Activated T-helper 1 cell treated with anti-CD3 and anti-CD28 coated beads, Interleukin-12 subunit alpha, Interleukin-12 subunit beta, Interleukin-2, Interleukin-4 antibody, amounts not matched to agents 30 ng/mL and 10 ng/mL and 1 ng/mL, durations not matched to agents 14 hours and 24 hours and 36 hours (primary cell): Measurements from ENCODE around the gene MKRN2OS. TPM values are rescaled to one million over a fixed set of nuclear protein-coding genes. Genes with fewer than 3 reads are reported as not detected.

ENCODE experiments used
- DNase-seq: peaks from one replicate; pipeline ENCODE4 v3.0.0; 2021; ENCODE audit warnings: low spot score
- H3K27ac Mint-ChIP-seq: one replicate; pipeline ENCODE4 v1.8.0; 2021; ENCODE audit warnings: mild to moderate bottlenecking, mixed read lengths
- H3K27me3 Mint-ChIP-seq: one replicate; pipeline ENCODE4 v1.8.0; 2022; ENCODE audit warnings: mild to moderate bottlenecking, moderate library complexity, mixed read lengths; ENCODE audit not compliant: insufficient read depth
- H3K36me3 Mint-ChIP-seq: one replicate; pipeline ENCODE4 v1.8.0; 2021; ENCODE audit warnings: low read depth, mixed read lengths
- H3K4me1 Mint-ChIP-seq: one replicate; pipeline ENCODE4 v1.8.0; 2021; ENCODE audit warnings: low read depth, mixed read lengths
- H3K4me3 Mint-ChIP-seq: one replicate; pipeline ENCODE4 v1.8.0; 2021; ENCODE audit warnings: mild to moderate bottlenecking, moderate library complexity, mixed read lengths
- H3K9me3 Mint-ChIP-seq: one replicate; pipeline ENCODE4 v1.8.0; 2021; ENCODE audit warnings: mixed read lengths
- intact Hi-C: fragments of 100-400 bp; cut with micrococcal nuclease; formaldehyde crosslinking; loops from one replicate; pipeline ENCODE4 v1.15.1; 2024
- total RNA-seq: library from RNA; stranded (reverse); gene quantifications from 2 replicates; pipeline ENCODE4 v1.2.3, GENCODE V29; 2022

MKRN2OS gene
- total RNA-seq, 1 donor from 2014 or later: not detected

DNA sequence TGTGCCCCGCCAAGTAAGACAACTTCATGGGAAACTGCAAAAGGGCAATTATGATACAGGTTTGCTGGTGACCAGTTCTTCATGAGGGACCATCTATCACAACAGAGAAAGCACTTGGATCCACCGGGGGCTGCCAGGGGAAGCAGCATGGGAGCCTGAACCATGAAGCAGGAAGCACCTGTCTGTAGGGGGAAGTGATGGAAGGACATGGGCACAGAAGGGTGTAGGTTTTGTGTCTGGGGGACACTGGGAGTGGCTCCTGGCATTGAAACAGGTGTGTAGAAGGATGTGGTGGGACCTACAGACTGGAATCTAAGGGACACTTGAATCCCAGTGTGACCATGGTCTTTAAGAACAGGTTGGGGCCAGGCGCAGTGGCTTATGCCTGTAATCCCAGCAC lies 34.2 kb upstream of the MKRN2OS start:
- no peak for DNase-seq
- Mint-ChIP-seq H3K4me3 (no peak overlapping the region), H3K9me3 (no peaks in the 10 kb centered on the region), H3K27me3 (no peaks in the 10 kb centered on the region), H3K36me3 (peaks cover 48% of the 10 kb centered on the region), H3K4me1 (no peaks in the 10 kb centered on the region), H3K27ac (no peak overlapping the region)
- intact Hi-C loops: no loop called here

DNA sequence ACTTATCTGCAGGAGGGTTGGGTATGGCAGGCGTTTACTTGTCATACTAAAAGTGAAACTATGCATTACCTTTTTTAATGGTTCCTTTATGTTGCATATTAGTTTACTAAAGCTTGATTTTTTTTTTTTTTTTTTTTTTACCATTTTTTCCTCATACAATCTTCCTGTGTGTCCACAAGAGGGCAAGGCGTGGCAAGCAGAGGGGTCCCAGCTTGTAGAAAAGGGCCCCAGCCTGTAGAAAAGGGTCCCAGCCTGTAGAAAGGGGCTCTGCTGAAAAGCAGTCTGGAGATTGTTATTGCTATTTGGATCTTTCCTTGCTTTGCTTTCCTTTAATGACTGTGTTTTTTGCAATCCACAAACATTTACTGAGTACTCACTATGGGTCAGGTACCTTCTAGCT lies 33.4 kb upstream of the MKRN2OS start:
- DNase-seq: no peak
- Mint-ChIP-seq H3K27me3 (no peaks in the 10 kb centered on the region), H3K27ac (no peak overlapping the region)

DNA sequence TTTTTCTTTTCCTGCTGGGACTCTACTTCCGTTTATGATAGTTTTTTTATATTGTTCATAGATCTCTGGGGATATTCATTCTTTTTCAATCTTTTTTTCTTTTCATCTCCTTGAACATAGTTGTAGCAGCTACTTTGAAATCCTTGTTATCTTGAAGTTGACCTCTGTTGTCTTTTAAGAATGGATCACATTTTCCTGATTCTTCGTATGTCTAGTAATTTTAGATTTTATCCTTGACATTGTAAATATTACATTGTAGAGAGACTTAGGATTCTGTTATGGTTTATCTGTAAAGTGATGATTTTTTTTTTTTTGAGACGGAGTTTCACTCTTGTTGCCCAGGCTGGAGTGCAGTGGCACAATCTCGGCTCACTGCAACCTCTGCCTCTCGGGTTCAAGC lies 32.1 kb upstream of the MKRN2OS start:
- DNase-seq: no peak
- intact Hi-C loops: no loop called here
- Mint-ChIP-seq H3K9me3 (no peaks in the 10 kb centered on the region), H3K4me1 (no peaks in the 10 kb centered on the region), H3K27ac (no peak overlapping the region), H3K27me3 (no peaks in the 10 kb centered on the region), H3K4me3 (no peak overlapping the region), H3K36me3 (peaks cover 50% of the 10 kb centered on the region)

More for the DNA sequence above, 33.4 kb upstream of the MKRN2OS start:
- intact Hi-C loops: no loop called here
- no peak overlapping the region for H3K4me3 Mint-ChIP-seq
- H3K36me3 Mint-ChIP-seq: peaks cover 50% of the 10 kb centered on the region
- H3K9me3 Mint-ChIP-seq: no peaks in the 10 kb centered on the region
- H3K4me1 Mint-ChIP-seq: no peaks in the 10 kb centered on the region

DNA sequence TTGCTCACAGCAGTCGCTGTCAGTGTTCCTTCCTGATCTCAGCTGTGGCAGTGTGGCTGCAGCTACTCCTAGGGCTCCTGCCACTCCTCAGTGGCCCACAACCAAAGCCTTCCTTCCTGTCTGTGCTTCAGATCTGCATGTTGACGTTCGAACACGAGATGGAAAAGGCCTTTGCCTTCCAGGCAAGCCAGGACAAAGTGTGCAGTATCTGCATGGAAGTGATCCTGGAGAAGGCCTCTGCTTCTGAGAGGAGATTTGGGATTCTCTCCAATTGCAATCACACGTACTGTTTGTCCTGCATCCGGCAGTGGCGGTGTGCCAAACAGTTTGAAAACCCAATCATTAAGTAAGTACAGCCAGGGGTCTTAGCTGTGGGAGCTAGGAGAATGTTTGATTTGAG lies 29.4 kb upstream of the MKRN2OS start:
- no peaks in the 10 kb centered on the region for H3K4me1 Mint-ChIP-seq
- H3K36me3 Mint-ChIP-seq: peaks cover 58% of the 10 kb centered on the region
- intact Hi-C loops: no loop called here

GRCh38 chr3:12574131-12574530 lies 28.8 kb upstream of the MKRN2OS start:
- Mint-ChIP-seq H3K27me3 (no peaks in the 10 kb centered on the region), H3K4me1 (no peaks in the 10 kb centered on the region), H3K9me3 (no peaks in the 10 kb centered on the region), H3K36me3 (peaks cover 59% of the 10 kb centered on the region), H3K4me3 (no peak overlapping the region), H3K27ac (no peak overlapping the region)
- intact Hi-C loops: no loop called here
- no peak for DNase-seq

More for the DNA sequence above, 29.4 kb upstream of the MKRN2OS start:
- Mint-ChIP-seq H3K27me3 (no peaks in the 10 kb centered on the region), H3K27ac (no peak overlapping the region), H3K9me3 (no peaks in the 10 kb centered on the region), H3K4me3 (no peak overlapping the region)
- DNase-seq: no peak

DNA sequence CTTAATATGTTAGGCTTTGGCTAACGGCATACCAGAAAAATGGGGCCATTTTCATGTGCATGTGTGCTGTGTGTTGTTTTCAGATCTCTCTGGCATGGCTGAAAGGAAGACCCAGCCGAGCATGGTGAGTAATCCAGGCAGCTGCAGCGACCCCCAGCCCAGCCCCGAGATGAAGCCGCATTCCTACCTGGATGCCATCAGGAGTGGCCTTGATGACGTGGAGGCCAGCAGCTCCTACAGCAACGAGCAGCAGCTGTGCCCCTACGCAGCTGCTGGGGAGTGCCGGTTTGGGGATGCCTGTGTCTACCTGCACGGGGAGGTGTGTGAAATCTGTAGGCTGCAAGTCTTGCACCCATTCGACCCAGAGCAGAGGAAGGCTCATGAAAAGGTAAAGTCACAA lies 26.7 kb upstream of the MKRN2OS start:
- Mint-ChIP-seq H3K9me3 (peaks cover 1% of the 10 kb centered on the region), H3K4me3 (no peak overlapping the region), H3K27me3 (no peaks in the 10 kb centered on the region), H3K4me1 (no peaks in the 10 kb centered on the region), H3K36me3 (peaks cover 51% of the 10 kb centered on the region), H3K27ac (no peak overlapping the region)
- DNase-seq: no peak
- intact Hi-C loops: no loop called here

- no peaks in the 10 kb centered on the region for H3K27me3 Mint-ChIP-seq
- H3K4me3 Mint-ChIP-seq: no peak overlapping the region
- intact Hi-C loops: no loop called here
- peaks cover 6% of the 10 kb centered on the region for H3K4me1 Mint-ChIP-seq
- peaks cover 55% of the 10 kb centered on the region for H3K36me3 Mint-ChIP-seq
- DNase-seq: no peak
- H3K9me3 Mint-ChIP-seq: peaks cover 16% of the 10 kb centered on the region
- H3K27ac Mint-ChIP-seq: no peak overlapping the region
Measured at GRCh38 chr3:12569836-12570235, 24.5 kb upstream of the MKRN2OS start.

- no peak overlapping the region for H3K4me3 Mint-ChIP-seq
- H3K27ac Mint-ChIP-seq: no peak overlapping the region
- peaks cover 48% of the 10 kb centered on the region for H3K36me3 Mint-ChIP-seq
- peaks cover 19% of the 10 kb centered on the region for H3K9me3 Mint-ChIP-seq
- peaks cover 6% of the 10 kb centered on the region for H3K4me1 Mint-ChIP-seq
- no peaks in the 10 kb centered on the region for H3K27me3 Mint-ChIP-seq
- DNase-seq: no peak
- intact Hi-C loops: no loop called here
Measured at GRCh38 chr3:12568747-12569146, 23.4 kb upstream of the MKRN2OS start.

GRCh38 chr3:12566976-12567375 lies 21.7 kb upstream of the MKRN2OS start:
- peaks cover 39% of the 10 kb centered on the region for H3K36me3 Mint-ChIP-seq

DNA sequence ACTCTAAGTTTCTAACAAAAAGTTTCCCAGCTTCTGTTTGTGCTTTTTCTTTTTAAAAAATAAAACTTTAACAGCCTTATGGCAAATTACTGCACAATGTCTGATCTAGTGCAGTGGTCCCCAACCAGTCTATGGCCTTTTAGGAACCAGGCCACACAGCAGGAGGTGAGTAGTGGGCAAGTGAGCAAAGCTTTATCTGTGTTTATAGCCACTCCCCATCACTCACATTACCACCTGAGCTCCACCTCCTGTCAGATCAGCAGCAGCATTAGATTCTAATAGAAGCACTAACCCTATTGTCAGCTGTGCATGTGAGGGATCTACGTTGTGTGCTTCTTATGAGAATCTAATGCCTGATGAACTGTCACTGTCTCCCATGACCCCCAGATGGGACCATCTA lies 17.2 kb upstream of the MKRN2OS start:
- Mint-ChIP-seq H3K27me3 (no peaks in the 10 kb centered on the region), H3K9me3 (peaks cover 19% of the 10 kb centered on the region), H3K36me3 (peaks cover 20% of the 10 kb centered on the region), H3K4me1 (peaks cover 45% of the 10 kb centered on the region), H3K4me3 (no peak overlapping the region), H3K27ac (no peak overlapping the region)
- no peak for DNase-seq
- intact Hi-C loops: no loop called here

More at GRCh38 chr3:12566976-12567375, 21.7 kb upstream of the MKRN2OS start:
- DNase-seq: no peak
- Mint-ChIP-seq H3K27ac (no peak overlapping the region), H3K9me3 (peaks cover 19% of the 10 kb centered on the region), H3K4me3 (no peak overlapping the region), H3K4me1 (peaks cover 6% of the 10 kb centered on the region), H3K27me3 (no peaks in the 10 kb centered on the region)
- intact Hi-C loops: no loop called here

GRCh38 chr3:12561397-12561796 lies 16.1 kb upstream of the MKRN2OS start:
- Mint-ChIP-seq H3K27ac (no peak overlapping the region), H3K9me3 (peaks cover 13% of the 10 kb centered on the region), H3K4me3 (no peak overlapping the region), H3K36me3 (peaks cover 14% of the 10 kb centered on the region), H3K4me1 (peaks cover 49% of the 10 kb centered on the region), H3K27me3 (no peaks in the 10 kb centered on the region)
- DNase-seq: no peak
- intact Hi-C loops: no loop called here

- DNase-seq: no peak
- H3K4me1 Mint-ChIP-seq: peaks cover 51% of the 10 kb centered on the region
- intact Hi-C loops: no loop called here
- peaks cover 10% of the 10 kb centered on the region for H3K36me3 Mint-ChIP-seq
- peaks cover 4% of the 10 kb centered on the region for H3K27me3 Mint-ChIP-seq
- peaks cover 8% of the 10 kb centered on the region for H3K9me3 Mint-ChIP-seq
- H3K27ac Mint-ChIP-seq: no peak overlapping the region
- H3K4me3 Mint-ChIP-seq: no peak overlapping the region
Measured at GRCh38 chr3:12560505-12561190, 15.3 kb upstream of the MKRN2OS start.

DNA sequence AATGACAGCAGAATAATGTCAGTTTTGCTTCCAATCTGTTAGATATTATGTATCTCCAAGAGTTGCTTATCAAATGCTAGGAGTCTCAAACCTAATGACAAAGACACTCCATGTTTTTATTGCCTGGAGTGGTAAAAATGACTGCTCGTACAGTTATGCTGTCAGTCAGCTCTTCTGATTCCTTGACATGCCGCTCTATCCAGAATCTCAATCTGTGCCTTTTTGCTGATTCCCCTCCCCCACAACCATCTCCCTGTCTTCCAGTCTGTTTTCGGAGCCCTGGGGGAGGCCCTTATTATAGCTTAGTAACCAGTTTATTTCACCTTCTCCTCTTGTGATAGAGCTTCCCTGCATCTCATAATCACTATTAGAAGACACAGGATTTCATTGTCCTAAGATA lies 14.2 kb upstream of the MKRN2OS start:
- intact Hi-C loops: loop anchor here (5.0 kb wide), 1 partner anchor 1618 kb away; the partner anchor contains the start of genes LSM3 and XPC
- H3K4me1 Mint-ChIP-seq: peaks cover 54% of the 10 kb centered on the region
- peaks cover under 1% of the 10 kb centered on the region for H3K9me3 Mint-ChIP-seq
- H3K27ac Mint-ChIP-seq: peak overlapping the region; percentile 12
- DNase-seq: no peak
- H3K27me3 Mint-ChIP-seq: peaks cover 13% of the 10 kb centered on the region
- peaks cover 3% of the 10 kb centered on the region for H3K36me3 Mint-ChIP-seq
- peak overlapping the region; percentile 50 for H3K4me3 Mint-ChIP-seq

GRCh38 chr3:12558706-12559105 lies 13.4 kb upstream of the MKRN2OS start:
- no peak overlapping the region for H3K27ac Mint-ChIP-seq
- intact Hi-C loops: loop anchor here (5.0 kb wide), 1 partner anchor 1619 kb away; the partner anchor contains the start of genes LSM3 and XPC
- no peaks in the 10 kb centered on the region for H3K9me3 Mint-ChIP-seq
- peaks cover 58% of the 10 kb centered on the region for H3K4me1 Mint-ChIP-seq
- peaks cover 17% of the 10 kb centered on the region for H3K27me3 Mint-ChIP-seq
- peaks cover 2% of the 10 kb centered on the region for H3K36me3 Mint-ChIP-seq
- DNase-seq: no peak
- peak overlapping the region; percentile 91 for H3K4me3 Mint-ChIP-seq
